Activated B cell treated with CpG ODN at 0.5 μM for 24 hours (primary cell): ENCODE measurements around the gene ANKRD44. TPM values are rescaled to one million over a fixed set of nuclear protein-coding genes. Genes with fewer than 3 reads are reported as not detected.

ENCODE experiments used
- ATAC-seq: fragments of 200-7000 bp; cut with Tn5 transposase; one replicate; pipeline ENCODE4 v1.10.0; 2021; ENCODE audit warnings: low read depth, mild to moderate bottlenecking, moderate library complexity
- CTCF ChIA-PET: fragments of 350-600 bp; sonication (Branson Sonifier 250); formaldehyde crosslinking; loops from one replicate; lab custom pipeline; 2021; ENCODE audit warnings: antibody characterized with exemption; lab: Charles Lee
- POLR2A ChIA-PET: fragments of 350-600 bp; sonication (Branson Sonifier 250); formaldehyde crosslinking; loops from one replicate; lab custom pipeline; 2021; ENCODE audit warnings: antibody characterized with exemption; lab: Charles Lee
- DNase-seq: peaks from one replicate; pipeline ENCODE4 v3.0.0; 2022
- H3K27ac Mint-ChIP-seq: one replicate; pipeline ENCODE4 v1.8.0; 2020; ENCODE audit warnings: mixed read lengths
- H3K27me3 Mint-ChIP-seq: one replicate; pipeline ENCODE4 v1.8.0; 2021; ENCODE audit warnings: mixed read lengths
- H3K36me3 Mint-ChIP-seq: one replicate; pipeline ENCODE4 v1.8.0; 2021; ENCODE audit warnings: low read depth, mixed read lengths
- H3K4me1 Mint-ChIP-seq: one replicate; pipeline ENCODE4 v1.8.0; 2021; ENCODE audit warnings: mixed read lengths
- H3K4me3 Mint-ChIP-seq: one replicate; pipeline ENCODE4 v1.8.0; 2020; ENCODE audit warnings: mild to moderate bottlenecking, mixed read lengths
- H3K9me3 Mint-ChIP-seq: one replicate; pipeline ENCODE4 v1.8.0; 2020; ENCODE audit warnings: mixed read lengths
- CTCF ChIP-seq: fragments of 200-600 bp; IDR thresholded peaks from one replicate; pipeline ENCODE4 v1.8.0; 2022; ENCODE audit warnings: antibody characterized with exemption, mild to moderate bottlenecking
- intact Hi-C: fragments of 100-400 bp; cut with micrococcal nuclease; formaldehyde crosslinking; loops from one replicate; pipeline ENCODE4 v1.15.1; 2024
- total RNA-seq: library from RNA; stranded (reverse); gene quantifications from 2 replicates; pipeline ENCODE4 v1.2.3, GENCODE V29; 2022

ANKRD44 gene
- total RNA-seq, 1 donor from 2014 or later, result 185 TPM

GRCh38 chr2:197322143-197322542 lies 11.6 kb upstream of the ANKRD44 start:
- no peak overlapping the region for H3K27ac Mint-ChIP-seq
- intact Hi-C loops, result no loop called here
- peaks cover 38% of the 10 kb centered on the region for H3K4me1 Mint-ChIP-seq

GRCh38 chr2:197315371-197315770 lies 4.8 kb upstream of the ANKRD44 start:
- intact Hi-C loops, result no loop called here
- no peak overlapping the region for H3K4me3 Mint-ChIP-seq
- H3K27ac Mint-ChIP-seq, result no peak overlapping the region
- ChIA-PET CTCF (interaction anchor here (1.3 to 2.2 kb wide), 3 partner anchors 124 to 202 kb away, joined by 4 to 10 read pairs (median 7); no protein-coding TSS in a partner anchor), POLR2A (no interaction called here)
- peaks cover 3% of the 10 kb centered on the region for H3K36me3 Mint-ChIP-seq
- peaks cover 9% of the 10 kb centered on the region for H3K4me1 Mint-ChIP-seq
- TF ChIP-seq CTCF, result no peak
- DNase-seq, result no peak
- no peak for ATAC-seq
- H3K27me3 Mint-ChIP-seq, result no peaks in the 10 kb centered on the region
- H3K9me3 Mint-ChIP-seq, result no peaks in the 10 kb centered on the region

More at GRCh38 chr2:197322143-197322542, 11.6 kb upstream of the ANKRD44 start:
- CTCF ChIA-PET, result no interaction called here
- ATAC-seq, result no peak
- H3K9me3 Mint-ChIP-seq, result no peaks in the 10 kb centered on the region
- POLR2A ChIA-PET, result interaction anchor here (0.8 kb wide), 2 partner anchors 16 to 208 kb away, joined by 3 to 5 read pairs; no protein-coding TSS in a partner anchor
- no peak for TF ChIP-seq CTCF
- no peak overlapping the region for H3K4me3 Mint-ChIP-seq
- H3K27me3 Mint-ChIP-seq, result no peaks in the 10 kb centered on the region
- no peak for DNase-seq
- no peaks in the 10 kb centered on the region for H3K36me3 Mint-ChIP-seq

GRCh38 chr2:197312186-197312585 lies 1.6 kb upstream of the ANKRD44 start:
- peaks cover 30% of the 10 kb centered on the region for H3K4me1 Mint-ChIP-seq
- ATAC-seq, result no peak
- H3K9me3 Mint-ChIP-seq, result no peaks in the 10 kb centered on the region
- no peak overlapping the region for H3K4me3 Mint-ChIP-seq
- no peaks in the 10 kb centered on the region for H3K27me3 Mint-ChIP-seq
- intact Hi-C loops, result loop anchor here (5.0 kb wide), 1 partner anchor 50 kb away; no protein-coding TSS in a partner anchor
- ChIA-PET POLR2A (interaction anchor here (6.4 to 9.3 kb wide), 3 partner anchors 16 to 121 kb away, joined by 61 to 173 read pairs (median 134); no protein-coding TSS in a partner anchor), CTCF (interaction anchor here (1.2 to 8.2 kb wide), 5 partner anchors 105 to 198 kb away, joined by 3 to 110 read pairs (median 75); no protein-coding TSS in a partner anchor)
- TF ChIP-seq CTCF, result no peak
- DNase-seq, result no peak
- H3K36me3 Mint-ChIP-seq, result peaks cover 14% of the 10 kb centered on the region
- H3K27ac Mint-ChIP-seq, result no peak overlapping the region

- no peak for TF ChIP-seq CTCF
- Mint-ChIP-seq H3K27me3 (no peaks in the 10 kb centered on the region), H3K4me1 (peaks cover 37% of the 10 kb centered on the region), H3K4me3 (peak overlapping the region; percentile 81), H3K36me3 (peaks cover 14% of the 10 kb centered on the region), H3K27ac (peak overlapping the region; percentile 80), H3K9me3 (no peaks in the 10 kb centered on the region)
- ATAC-seq (no peak), DNase-seq (no peak)
- intact Hi-C loops, result loop anchor here (1.0 to 5.0 kb wide), 3 partner anchors 51 to 167 kb away; no protein-coding TSS in a partner anchor
- POLR2A ChIA-PET, result interaction anchor here (0.8 to 9.3 kb wide), 9 partner anchors 15 to 197 kb away, joined by 3 to 173 read pairs (median 28); no protein-coding TSS in a partner anchor
- CTCF ChIA-PET, result interaction anchor here (0.6 to 8.2 kb wide), 19 partner anchors 37 to 300 kb away, joined by 3 to 110 read pairs (median 3); no protein-coding TSS in a partner anchor
Measured at GRCh38 chr2:197311421-197312033, 947 bp upstream of the ANKRD44 start.

- H3K9me3 Mint-ChIP-seq, result no peaks in the 10 kb centered on the region
- ATAC-seq (no peak), DNase-seq (no peak)
- H3K4me3 Mint-ChIP-seq, result peak overlapping the region; percentile 81
- peaks cover 14% of the 10 kb centered on the region for H3K36me3 Mint-ChIP-seq
- peaks cover 42% of the 10 kb centered on the region for H3K4me1 Mint-ChIP-seq
- peak overlapping the region; percentile 80 for H3K27ac Mint-ChIP-seq
- CTCF ChIA-PET, result interaction anchor here (0.6 to 8.2 kb wide), 19 partner anchors 37 to 299 kb away, joined by 3 to 110 read pairs (median 3); no protein-coding TSS in a partner anchor
- POLR2A ChIA-PET, result interaction anchor here (0.8 to 9.3 kb wide), 10 partner anchors 15 to 197 kb away, joined by 3 to 173 read pairs (median 25); no protein-coding TSS in a partner anchor
- H3K27me3 Mint-ChIP-seq, result no peaks in the 10 kb centered on the region
- intact Hi-C loops, result loop anchor here (1.0 to 5.0 kb wide), 7 partner anchors 51 to 198 kb away; partner anchors contain the start of gene SF3B1
- TF ChIP-seq CTCF, result no peak
Measured at GRCh38 chr2:197310987-197311420, 424 bp upstream of the ANKRD44 start.
